Stimulated activated CD8-positive, alpha-beta memory T cell treated with anti-CD3 and anti-CD28 coated beads, Interleukin-7, amount 100 ng/mL, for 48 hours (primary cell): ENCODE measurements around the gene RFXANK.
"Not testable (repeated sequence)": the region's sequence is repeated elsewhere in the genome, so short reads cannot be mapped to it uniquely, and the experiment has no call there.

Experiments
- DNase-seq, 2 donors: peaks; one replicate each; pipeline ENCODE4 v3.0.0-alpha.2; 2020; ENCODE audit warnings: low read depth in 1 of 2; ENCODE audit errors: extremely low read depth in 1 of 2

Gene RFXANK

DNA sequence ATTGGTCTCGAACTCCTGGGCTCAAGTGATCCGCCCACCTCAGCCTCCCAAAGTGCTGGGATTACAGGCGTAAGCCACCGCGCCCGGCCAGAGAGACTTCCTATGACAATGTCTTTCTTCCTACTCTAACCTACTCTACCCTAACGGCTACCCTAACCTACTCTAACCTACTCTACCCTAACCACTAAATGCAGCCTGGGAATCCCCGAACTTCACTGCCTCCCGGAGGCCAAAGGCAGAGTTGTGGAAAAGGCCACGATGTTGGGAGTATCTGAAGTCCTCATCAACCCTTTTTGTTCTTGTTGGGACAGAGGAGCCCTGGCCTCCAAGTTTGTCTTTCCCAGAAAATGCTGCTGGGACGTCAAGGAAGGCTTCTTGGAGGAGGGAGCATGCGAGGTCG, 12.1 kb downstream of the RFXANK start:
- DNase-seq, result no peak

- no peak for DNase-seq
Observed at GRCh38 chr19:19205416-19206410, 13.7 kb downstream of the RFXANK start.

DNA sequence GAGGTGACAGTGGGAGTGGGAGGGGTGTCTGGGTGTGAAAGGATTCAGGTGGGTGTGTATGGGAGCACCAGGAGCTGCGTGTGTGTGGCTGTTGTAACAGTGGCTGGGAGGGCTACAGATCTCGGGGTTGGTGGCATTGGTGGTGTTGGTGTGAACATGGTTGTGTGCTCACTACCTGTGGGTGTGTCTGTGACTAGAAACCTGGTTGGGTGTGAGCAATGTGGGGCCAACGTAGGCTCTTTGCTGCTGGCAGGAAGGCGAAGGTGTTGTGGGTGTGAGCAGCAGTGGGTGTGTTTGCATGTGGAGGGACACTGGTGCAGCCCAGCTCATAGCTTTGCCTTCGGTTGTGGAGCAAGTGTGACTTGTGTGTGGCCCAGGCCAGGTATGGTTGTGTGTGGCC, 14.9 kb downstream of the RFXANK start:
- no peak for DNase-seq

- no peak for DNase-seq
Observed at GRCh38 chr19:19207637-19208572, 15.8 kb downstream of the RFXANK start.

- DNase-seq, result no peak
Observed at GRCh38 chr19:19209372-19209771, 17.3 kb downstream of the RFXANK start.

- no peak for DNase-seq
Observed at GRCh38 chr19:19211499-19212420, 19.7 kb downstream of the RFXANK start, which contains the start of gene NCAN. NCAN (plus strand) TSS chr19:19211958; CDS start chr19:19216954, 4,996 bp downstream.

DNA sequence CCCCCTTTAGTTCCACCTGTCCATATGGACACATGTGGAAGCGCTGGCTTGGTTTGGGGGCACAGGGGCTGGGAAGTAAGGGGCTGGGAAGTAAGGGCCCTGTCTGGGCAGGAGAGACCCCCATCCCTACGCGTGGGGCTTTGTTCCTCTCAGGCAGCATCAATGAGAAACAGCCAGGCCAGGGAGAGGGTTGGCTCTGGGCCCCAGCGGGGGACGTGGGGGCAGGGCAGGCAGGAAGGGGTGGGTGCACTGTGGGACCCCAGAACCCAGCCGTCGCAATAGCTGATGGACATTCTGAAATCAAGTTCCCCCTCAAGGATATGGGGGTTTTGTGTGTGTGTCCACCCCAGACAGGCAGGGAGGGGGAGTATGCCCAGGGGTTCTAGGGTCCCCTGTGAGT, 20.9 kb downstream of the RFXANK start:
- DNase-seq, result no peak

- DNase-seq, result no peak
Observed at GRCh38 chr19:19213426-19214158, 21.5 kb downstream of the RFXANK start.

DNA sequence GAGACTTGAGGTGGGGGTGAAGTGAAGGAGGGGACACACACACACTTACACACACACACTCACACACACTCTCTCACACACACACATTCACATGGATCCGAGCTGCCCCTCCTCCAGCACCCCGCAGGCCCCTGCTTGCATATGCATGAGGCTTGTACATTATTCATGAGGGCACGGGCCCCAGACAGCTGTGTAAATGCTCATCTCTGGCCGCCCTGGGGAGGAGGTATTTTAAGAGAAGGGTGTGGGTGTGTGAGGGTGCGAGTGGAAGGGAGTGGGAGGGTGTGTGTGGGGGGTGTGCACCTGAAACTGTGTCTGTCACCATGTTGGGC, 22.1 kb downstream of the RFXANK start:
- no peak for DNase-seq

- DNase-seq, result no peak
Observed at GRCh38 chr19:19214892-19215291, 22.8 kb downstream of the RFXANK start.

GRCh38 chr19:19215792-19216191, 23.7 kb downstream of the RFXANK start:
- DNase-seq, result no peak

DNA sequence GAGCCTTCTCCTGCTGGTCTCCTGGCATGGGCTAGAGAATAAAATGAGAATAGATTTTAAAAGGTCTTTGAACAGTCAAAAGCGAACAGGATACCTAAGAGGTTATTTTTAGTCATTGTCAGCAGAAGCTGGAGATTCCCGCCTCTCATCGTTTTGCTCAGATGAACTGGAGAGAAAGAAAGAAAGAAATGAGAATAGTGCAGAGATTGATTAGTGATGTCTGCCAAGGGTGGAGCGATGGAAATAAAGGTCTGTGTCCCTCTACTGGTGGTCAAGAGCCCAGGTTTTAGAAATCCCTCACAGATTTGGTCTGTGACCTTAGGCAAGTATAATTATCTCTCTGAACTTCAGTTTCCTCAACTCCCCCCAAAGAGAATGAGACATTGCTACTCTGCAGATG, 25.0 kb downstream of the RFXANK start:
- no peak for DNase-seq

- DNase-seq, result no peak
Observed at GRCh38 chr19:19218911-19219310, 26.9 kb downstream of the RFXANK start.

GRCh38 chr19:19221000-19221399, 28.9 kb downstream of the RFXANK start:
- DNase-seq, result not testable (repeated sequence)

- DNase-seq, result no peak
Observed at GRCh38 chr19:19223060-19223459, 31.0 kb downstream of the RFXANK start.

- no peak for DNase-seq
Observed at GRCh38 chr19:19223636-19224035, 31.6 kb downstream of the RFXANK start.

DNA sequence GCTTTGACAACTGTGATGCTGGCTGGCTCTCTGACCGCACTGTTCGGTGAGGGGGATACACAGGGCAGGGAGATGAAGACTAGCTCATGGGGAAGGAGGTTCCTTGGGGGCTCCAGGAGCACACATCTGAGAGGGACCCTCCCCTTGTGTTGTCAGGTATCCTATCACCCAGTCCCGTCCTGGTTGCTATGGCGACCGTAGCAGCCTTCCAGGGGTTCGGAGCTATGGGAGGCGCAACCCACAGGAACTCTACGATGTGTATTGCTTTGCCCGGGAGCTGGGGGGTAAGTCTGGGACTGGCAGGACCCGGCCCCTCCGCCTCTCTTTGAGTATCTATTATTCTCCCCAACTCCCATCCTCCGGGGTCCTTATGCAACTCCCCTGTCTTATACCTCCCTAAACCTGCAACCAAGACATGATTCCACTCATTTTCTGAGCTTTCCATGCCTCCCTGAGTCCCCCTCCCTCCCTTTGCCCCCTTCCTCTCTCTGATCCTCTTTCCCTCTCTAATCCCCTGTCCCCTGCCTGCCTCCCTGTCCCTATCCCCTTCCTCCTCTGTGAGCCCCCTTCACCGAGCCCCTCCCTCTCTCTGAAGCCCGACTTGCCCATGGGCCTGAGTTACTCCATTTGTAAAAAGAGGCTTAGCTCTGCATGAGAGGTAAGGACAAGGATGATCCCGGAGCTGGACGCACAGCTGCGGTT, 32.2 kb downstream of the RFXANK start:
- DNase-seq, result no peak

- peak; percentile 47 to 54 for DNase-seq
Observed at GRCh38 chr19:19224852-19225494, 32.9 kb downstream of the RFXANK start.

GRCh38 chr19:19226204-19226603, 34.1 kb downstream of the RFXANK start:
- DNase-seq, result no peak
